Measurements from ENCODE around the gene OGDHL. TPM values are rescaled to one million over a fixed set of nuclear protein-coding genes. Genes with fewer than 3 reads are reported as not detected.

OGDHL gene
- total RNA-seq, 4 donors from 2014 or later, result 1.00 to 4.2 (median 2.4) TPM

DNA sequence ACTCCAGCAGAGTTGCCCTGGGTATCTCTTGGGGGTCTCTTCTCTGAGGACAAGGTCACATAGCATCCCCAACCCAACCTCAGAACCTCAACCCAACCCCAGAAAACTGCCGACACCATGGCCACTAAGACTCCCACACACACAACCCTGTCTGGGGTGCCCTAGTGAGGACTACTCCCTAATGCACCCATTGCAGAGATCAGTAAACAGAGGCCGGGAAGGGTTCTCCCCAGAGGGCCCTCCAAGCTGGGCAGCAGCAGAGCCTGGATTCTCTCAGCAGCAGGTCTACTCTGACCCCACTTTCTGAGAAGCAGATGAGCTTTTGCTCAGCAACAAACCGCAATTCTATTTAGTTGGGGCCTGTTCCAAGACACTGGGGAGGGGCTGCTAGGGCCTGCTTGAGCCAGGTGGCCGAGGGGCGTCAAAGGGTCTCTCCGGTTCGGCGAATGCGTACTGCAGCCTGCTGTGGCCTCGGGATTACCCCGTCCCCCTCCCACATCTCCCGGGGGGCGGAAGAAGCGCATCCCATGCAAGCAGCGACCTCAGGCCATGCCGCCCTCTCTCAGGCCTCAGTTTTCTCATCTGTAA, 828 bp downstream of the OGDHL start:
- H3K4me3 ChIP-seq, result peak overlapping the region in 2 of 4 donors; percentile 48 to 52
- H3K36me3 ChIP-seq, result no peaks in the 10 kb centered on the region
- intact Hi-C loops (cut with DNase I; ENCODE audit: low total_unique reads) (no loop called here), in situ Hi-C loops (cut with MboI; ENCODE audit: low pct_ligation_motif_present in 1 of 4, low pct_unique_long_range_greater_than_20kb in 1 of 4, low sequenced_read_pairs in 3 of 4) (no loop called here)
- WGBS, 2 donors (ENCODE audit: low coverage in 1 of 2), result 86% methylated on average over 1 of the region's 16 CpGs; no CpG with 5 or more reads in 1 of the 2 donors
- peaks cover 0 to 7% (median 6%) of the 10 kb centered on the region in 4 donors for H3K4me1 ChIP-seq
- no peak for DNase-seq
- H3K27me3 ChIP-seq, result peaks cover 49% of the 10 kb centered on the region
- no peaks in the 10 kb centered on the region for H3K9me3 ChIP-seq
- TF ChIP-seq POLR2AphosphoS5 (IDR thresholded peaks at IDR 0.05) (no peak), POLR2A (IDR thresholded peaks at IDR 0.05) (no peak), EP300 (IDR thresholded peaks at IDR 0.05; ENCODE audit: low read depth) (no peak), CTCF (IDR thresholded peaks at IDR 0.05) (no peak)
- H3K27ac ChIP-seq, result no peak overlapping the region

GRCh38 chr10:49760789-49761188, 1.3 kb downstream of the OGDHL start:
- H3K4me3 ChIP-seq, result no peak overlapping the region
- no peaks in the 10 kb centered on the region for H3K36me3 ChIP-seq
- WGBS, 2 donors (ENCODE audit: low coverage in 1 of 2), result 70% methylated on average over 3 of the region's 3 CpGs; no CpG with 5 or more reads in 1 of the 2 donors
- intact Hi-C loops (cut with DNase I; ENCODE audit: low total_unique reads) (no loop called here), in situ Hi-C loops (cut with MboI; ENCODE audit: low pct_ligation_motif_present in 1 of 4, low pct_unique_long_range_greater_than_20kb in 1 of 4, low sequenced_read_pairs in 3 of 4) (no loop called here)
- no peaks in the 10 kb centered on the region for H3K9me3 ChIP-seq
- DNase-seq, result no peak
- no peak overlapping the region for H3K27ac ChIP-seq
- TF ChIP-seq EP300 (IDR thresholded peaks at IDR 0.05; ENCODE audit: low read depth) (no peak), POLR2AphosphoS5 (IDR thresholded peaks at IDR 0.05) (no peak), POLR2A (IDR thresholded peaks at IDR 0.05) (no peak), CTCF (IDR thresholded peaks at IDR 0.05) (no peak)
- peaks cover 44% of the 10 kb centered on the region for H3K27me3 ChIP-seq
- H3K4me1 ChIP-seq, result peaks cover 0 to 7% (median 6%) of the 10 kb centered on the region in 4 donors

GRCh38 chr10:49759787-49760551, 2.2 kb downstream of the OGDHL start:
- 83% methylated on average over 10 of the region's 10 CpGs; no CpG with 5 or more reads in 1 of the 2 donors for WGBS, 2 donors (ENCODE audit: low coverage in 1 of 2)
- in situ Hi-C loops (cut with MboI; ENCODE audit: low pct_ligation_motif_present in 1 of 4, low pct_unique_long_range_greater_than_20kb in 1 of 4, low sequenced_read_pairs in 3 of 4), result no loop called here
- Histone ChIP-seq H3K4me3 (no peak overlapping the region), H3K9me3 (no peaks in the 10 kb centered on the region), H3K27me3 (peaks cover 38% of the 10 kb centered on the region), H3K27ac (no peak overlapping the region), H3K36me3 (no peaks in the 10 kb centered on the region), H3K4me1 (peaks cover 0 to 7% (median 6%) of the 10 kb centered on the region in 4 donors)
- DNase-seq, result no peak
- no peak for TF ChIP-seq EP300 (IDR thresholded peaks at IDR 0.05; ENCODE audit: low read depth)
- no peak for TF ChIP-seq CTCF (IDR thresholded peaks at IDR 0.05)
- no peak for TF ChIP-seq POLR2A (IDR thresholded peaks at IDR 0.05)
- no peak for TF ChIP-seq POLR2AphosphoS5 (IDR thresholded peaks at IDR 0.05)
- intact Hi-C loops (cut with DNase I; ENCODE audit: low total_unique reads), result no loop called here

- no peaks in the 10 kb centered on the region for H3K9me3 ChIP-seq
- peaks cover 27% of the 10 kb centered on the region for H3K27me3 ChIP-seq
- in situ Hi-C loops (cut with MboI; ENCODE audit: low pct_ligation_motif_present in 1 of 4, low pct_unique_long_range_greater_than_20kb in 1 of 4, low sequenced_read_pairs in 3 of 4) (no loop called here), intact Hi-C loops (cut with DNase I; ENCODE audit: low total_unique reads) (no loop called here)
- H3K27ac ChIP-seq, result no peak overlapping the region
- H3K4me3 ChIP-seq, result no peak overlapping the region
- H3K36me3 ChIP-seq, result no peaks in the 10 kb centered on the region
- DNase-seq, result no peak
- TF ChIP-seq POLR2A (IDR thresholded peaks at IDR 0.05) (no peak), POLR2AphosphoS5 (IDR thresholded peaks at IDR 0.05) (no peak), CTCF (IDR thresholded peaks at IDR 0.05) (no peak), EP300 (IDR thresholded peaks at IDR 0.05; ENCODE audit: low read depth) (no peak)
- 82% methylated on average over 15 of the region's 15 CpGs; no CpG with 5 or more reads in 1 of the 2 donors for WGBS, 2 donors (ENCODE audit: low coverage in 1 of 2)
- H3K4me1 ChIP-seq, result peaks cover 0 to 7% (median 6%) of the 10 kb centered on the region in 4 donors
These were observed 3.7 kb downstream of the OGDHL start for GRCh38 chr10:49758249-49758930.

Data from transverse colon (tissue), 4 donors.